GM12878 (cell line): ENCODE data around the gene NARF. TPM values are rescaled to one million over a fixed set of nuclear protein-coding genes. Genes with fewer than 3 reads are reported as not detected.

Experiments used
- ATF7 ChIP-seq: fragments of 450-650 bp; IDR thresholded peaks from 2 replicates; pipeline ENCODE4 v1.6.1; 2016; ENCODE audit warnings: low read depth, mild to moderate bottlenecking
- CUX1 ChIP-seq: IDR thresholded peaks from 2 replicates; pipeline ENCODE4 v1.6.1; 2012; ENCODE audit warnings: improper control_type of control experiment, low read depth, low read length; ENCODE audit not compliant: insufficient replicate concordance
- E2F4 ChIP-seq: IDR thresholded peaks from 2 replicates; pipeline ENCODE4 v1.6.1; 2012; ENCODE audit warnings: low read depth, low read length, improper control_type of control experiment
- EED ChIP-seq: sonication (generic); IDR thresholded peaks from 2 replicates; pipeline ENCODE4 v1.6.1; 2016; ENCODE audit warnings: antibody characterized with exemption, low read depth
- HDGF ChIP-seq: fragments of 450-650 bp; IDR thresholded peaks from 2 replicates; pipeline ENCODE4 v1.6.1; 2016; ENCODE audit warnings: antibody characterized with exemption
- IKZF1 ChIP-seq: fragments of 450-650 bp; conservative IDR thresholded peaks from 2 replicates; pipeline ENCODE4 v1.6.1; 2017; ENCODE audit warnings: antibody characterized with exemption, mild to moderate bottlenecking
- IKZF2 ChIP-seq, 2 experiments: fragments of 450-650 bp; IDR thresholded peaks; 2 replicates each; pipeline ENCODE4 v1.6.1; 2017; ENCODE audit warnings: mild to moderate bottlenecking in 2 of 2, moderate library complexity in 2 of 2
- JUNB ChIP-seq: IDR thresholded peaks from 2 replicates; pipeline ENCODE4 v1.6.1; 2016; ENCODE audit warnings: antibody characterized with exemption, mild to moderate bottlenecking
- KDM1A ChIP-seq: fragments of 200-600 bp; sonication (generic); IDR thresholded peaks from 2 replicates; pipeline ENCODE4 v1.6.1; 2016; ENCODE audit warnings: borderline replicate concordance
- MYB ChIP-seq: fragments of 150-350 bp; IDR thresholded peaks from 2 replicates; pipeline ENCODE4 v1.6.1; 2014; ENCODE audit warnings: mild to moderate bottlenecking, low read depth, low read length, borderline replicate concordance
- MYC ChIP-seq: IDR thresholded peaks from 2 replicates; pipeline ENCODE4 v1.6.1; 2011; ENCODE audit warnings: mild to moderate bottlenecking, low read length, moderate library complexity, inconsistent platforms; ENCODE audit not compliant: insufficient read depth, insufficient replicate concordance, insufficient read length, severe bottlenecking
- NR2C2 ChIP-seq: IDR thresholded peaks from 2 replicates; pipeline ENCODE4 v1.6.1; 2011; ENCODE audit warnings: borderline replicate concordance, low read depth; ENCODE audit not compliant: control insufficient read depth, insufficient read length
- WRNIP1 ChIP-seq: IDR thresholded peaks from 2 replicates; pipeline ENCODE4 v1.6.1; 2011; ENCODE audit warnings: low read depth, low read length, improper control_type of control experiment, borderline replicate concordance
- ZNF24 ChIP-seq: fragments of 450-650 bp; IDR thresholded peaks from 2 replicates; pipeline ENCODE4 v1.6.1; 2017; ENCODE audit warnings: antibody characterized with exemption, mild to moderate bottlenecking
- ZNF274 ChIP-seq: IDR thresholded peaks from one replicate; pipeline ENCODE4 v1.8.0; 2011; ENCODE audit not compliant: insufficient read length, insufficient read depth
- ZNF384 ChIP-seq: IDR thresholded peaks from 2 replicates; pipeline ENCODE4 v1.6.1; 2012; ENCODE audit warnings: low read depth, mild to moderate bottlenecking, low read length, improper control_type of control experiment, borderline replicate concordance
- polyA plus RNA-seq, 11 experiments: library from polyadenylated mRNA; depleted of rRNA in 4 of 11; unstranded in 6 of 11; stranded (reverse) in 5 of 11; fragments of >200 nt; fragmentation: Nextera tagmentation in 4 of 11; fragmentation: Illumina TruSeq in 1 of 11; extraction: Ambion mirVana in 4 of 11; extraction: Trizol in 1 of 11; gene quantifications; 1 replicate in 1 of 11; 2 replicates in 10 of 11; pipeline versions ENCODE4 v1.2.1 to v1.2.3, GENCODE V29; 2011 to 2016; ENCODE audit warnings: inconsistent platforms in 2 of 11, missing spikeins in 2 of 11, low read depth in 1 of 11
- total RNA-seq, 4 experiments: library from RNA; depleted of rRNA in 3 of 4; stranded (reverse); fragments of >200 nt in 3 of 4; fragmentation: Illumina TruSeq in 1 of 4; extraction: Trizol in 1 of 4; gene quantifications; 2 replicates each; pipeline versions ENCODE4 v1.2.1 to v1.2.3, GENCODE V29; 2013 to 2021
- TF ChIP-seq, protein P1 (sequence below): fragments of 450-650 bp; IDR thresholded peaks from 2 replicates; pipeline ENCODE4 v1.6.1; 2016; ENCODE audit warnings: mild to moderate bottlenecking, moderate library complexity, borderline replicate concordance
- TF ChIP-seq, protein P2 (sequence below): fragments of 450-650 bp; IDR thresholded peaks from 2 replicates; pipeline ENCODE4 v1.6.1; 2016; ENCODE audit warnings: mild to moderate bottlenecking

The NARF gene
- total and polyA plus RNA-seq, 10 of the 15 experiments (the other 5 are each of a cell fraction or from before 2014, with no cell fraction given) = 16.7 to 126 (median 47.5) TPM

- TF ChIP-seq CUX1 = no peak
- TF ChIP-seq HDGF = no peak
- no peak for TF ChIP-seq IKZF2 (IDR thresholded peaks at IDR 0.05)
- 0 out of 2 replicates have a peak, but pooled peaks have one; percentile 17 for TF ChIP-seq ATF7
- 0 out of 2 replicates have a peak, but pooled peaks have one; percentile 32 for TF ChIP-seq EED
- TF ChIP-seq NR2C2 = no peak
- peak; percentile 85 for TF ChIP-seq IKZF1
- TF ChIP-seq WRNIP1 = no peak
- TF ChIP-seq KDM1A = no peak
- TF ChIP-seq JUNB = no peak
- TF ChIP-seq E2F4 = no peak
- 0 out of 2 replicates have a peak, but pooled peaks have one; percentile 32 for TF ChIP-seq ZNF24
- TF ChIP-seq MYB = no peak
- TF ChIP-seq, protein P1, sequence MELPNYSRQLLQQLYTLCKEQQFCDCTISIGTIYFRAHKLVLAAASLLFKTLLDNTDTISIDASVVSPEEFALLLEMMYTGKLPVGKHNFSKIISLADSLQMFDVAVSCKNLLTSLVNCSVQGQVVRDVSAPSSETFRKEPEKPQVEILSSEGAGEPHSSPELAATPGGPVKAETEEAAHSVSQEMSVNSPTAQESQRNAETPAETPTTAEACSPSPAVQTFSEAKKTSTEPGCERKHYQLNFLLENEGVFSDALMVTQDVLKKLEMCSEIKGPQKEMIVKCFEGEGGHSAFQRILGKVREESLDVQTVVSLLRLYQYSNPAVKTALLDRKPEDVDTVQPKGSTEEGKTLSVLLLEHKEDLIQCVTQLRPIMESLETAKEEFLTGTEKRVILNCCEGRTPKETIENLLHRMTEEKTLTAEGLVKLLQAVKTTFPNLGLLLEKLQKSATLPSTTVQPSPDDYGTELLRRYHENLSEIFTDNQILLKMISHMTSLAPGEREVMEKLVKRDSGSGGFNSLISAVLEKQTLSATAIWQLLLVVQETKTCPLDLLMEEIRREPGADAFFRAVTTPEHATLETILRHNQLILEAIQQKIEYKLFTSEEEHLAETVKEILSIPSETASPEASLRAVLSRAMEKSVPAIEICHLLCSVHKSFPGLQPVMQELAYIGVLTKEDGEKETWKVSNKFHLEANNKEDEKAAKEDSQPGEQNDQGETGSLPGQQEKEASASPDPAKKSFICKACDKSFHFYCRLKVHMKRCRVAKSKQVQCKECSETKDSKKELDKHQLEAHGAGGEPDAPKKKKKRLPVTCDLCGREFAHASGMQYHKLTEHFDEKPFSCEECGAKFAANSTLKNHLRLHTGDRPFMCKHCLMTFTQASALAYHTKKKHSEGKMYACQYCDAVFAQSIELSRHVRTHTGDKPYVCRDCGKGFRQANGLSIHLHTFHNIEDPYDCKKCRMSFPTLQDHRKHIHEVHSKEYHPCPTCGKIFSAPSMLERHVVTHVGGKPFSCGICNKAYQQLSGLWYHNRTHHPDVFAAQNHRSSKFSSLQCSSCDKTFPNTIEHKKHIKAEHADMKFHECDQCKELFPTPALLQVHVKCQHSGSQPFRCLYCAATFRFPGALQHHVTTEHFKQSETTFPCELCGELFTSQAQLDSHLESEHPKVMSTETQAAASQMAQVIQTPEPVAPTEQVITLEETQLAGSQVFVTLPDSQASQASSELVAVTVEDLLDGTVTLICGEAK = peak; percentile 71; the same call in 1 of the 2 replicates
- TF ChIP-seq, protein P2, sequence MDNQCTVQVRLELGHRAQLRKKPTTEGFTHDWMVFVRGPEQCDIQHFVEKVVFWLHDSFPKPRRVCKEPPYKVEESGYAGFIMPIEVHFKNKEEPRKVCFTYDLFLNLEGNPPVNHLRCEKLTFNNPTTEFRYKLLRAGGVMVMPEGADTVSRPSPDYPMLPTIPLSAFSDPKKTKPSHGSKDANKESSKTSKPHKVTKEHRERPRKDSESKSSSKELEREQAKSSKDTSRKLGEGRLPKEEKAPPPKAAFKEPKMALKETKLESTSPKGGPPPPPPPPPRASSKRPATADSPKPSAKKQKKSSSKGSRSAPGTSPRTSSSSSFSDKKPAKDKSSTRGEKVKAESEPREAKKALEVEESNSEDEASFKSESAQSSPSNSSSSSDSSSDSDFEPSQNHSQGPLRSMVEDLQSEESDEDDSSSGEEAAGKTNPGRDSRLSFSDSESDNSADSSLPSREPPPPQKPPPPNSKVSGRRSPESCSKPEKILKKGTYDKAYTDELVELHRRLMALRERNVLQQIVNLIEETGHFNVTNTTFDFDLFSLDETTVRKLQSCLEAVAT = no peak
- peak; percentile 47; the same call in 1 of the 2 replicates for TF ChIP-seq ZNF384
- no peak for TF ChIP-seq ZNF274
- TF ChIP-seq MYC = no peak
Observed at GRCh38 chr17:82450357-82451106, 8.0 kb upstream of the NARF start, which contains the start of gene CYBC1 (continued).
